NCI-H1048 (cell line): Measurements from ENCODE around the gene N4BP3.

Source experiments
- DNase-seq: peaks from one replicate; lab custom pipeline; 2025; lab: John Stamatoyannopoulos, UW

The N4BP3 gene

DNA sequence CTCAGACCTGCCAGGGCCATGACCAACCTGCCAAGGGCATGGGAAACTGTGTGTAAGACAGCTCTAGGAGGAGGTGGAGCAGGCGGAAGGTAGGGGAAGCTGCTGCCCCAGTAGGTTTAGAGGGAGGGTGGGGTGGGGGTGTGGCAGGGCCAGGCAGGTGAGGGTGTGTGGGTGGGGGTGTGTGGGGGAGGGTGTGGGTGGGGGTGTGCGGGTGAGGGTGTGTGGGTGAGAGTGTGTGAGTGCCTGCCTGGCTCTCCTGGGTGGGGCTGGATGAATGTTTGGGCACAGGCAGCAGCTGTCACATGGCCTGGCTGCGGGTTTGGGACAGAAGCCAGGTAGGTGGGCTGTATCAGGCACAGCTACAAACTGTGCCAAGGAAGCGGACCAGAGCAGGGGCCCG lies 8.8 kb upstream of the N4BP3 start:
- no peak for DNase-seq

DNA sequence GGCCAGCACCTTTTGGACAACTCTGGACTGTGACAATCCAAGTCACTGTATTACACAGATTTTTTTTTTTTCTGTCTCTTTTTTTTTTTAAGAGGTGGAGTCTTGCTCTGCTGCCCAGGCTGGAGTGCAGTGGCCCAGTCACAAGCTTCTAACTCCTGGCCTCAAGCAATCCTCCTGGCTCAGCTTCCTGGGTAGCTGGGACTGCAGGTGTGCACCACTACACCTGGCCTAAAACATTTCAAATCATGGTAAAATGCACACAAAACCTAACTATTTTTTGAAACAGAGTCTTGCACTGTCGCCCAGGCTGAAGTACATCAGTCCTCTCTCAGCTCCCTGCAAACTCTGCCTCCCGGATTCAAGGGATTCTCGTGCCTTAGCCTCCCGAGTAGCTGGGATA lies 7.2 kb upstream of the N4BP3 start:
- DNase-seq: no peak

DNA sequence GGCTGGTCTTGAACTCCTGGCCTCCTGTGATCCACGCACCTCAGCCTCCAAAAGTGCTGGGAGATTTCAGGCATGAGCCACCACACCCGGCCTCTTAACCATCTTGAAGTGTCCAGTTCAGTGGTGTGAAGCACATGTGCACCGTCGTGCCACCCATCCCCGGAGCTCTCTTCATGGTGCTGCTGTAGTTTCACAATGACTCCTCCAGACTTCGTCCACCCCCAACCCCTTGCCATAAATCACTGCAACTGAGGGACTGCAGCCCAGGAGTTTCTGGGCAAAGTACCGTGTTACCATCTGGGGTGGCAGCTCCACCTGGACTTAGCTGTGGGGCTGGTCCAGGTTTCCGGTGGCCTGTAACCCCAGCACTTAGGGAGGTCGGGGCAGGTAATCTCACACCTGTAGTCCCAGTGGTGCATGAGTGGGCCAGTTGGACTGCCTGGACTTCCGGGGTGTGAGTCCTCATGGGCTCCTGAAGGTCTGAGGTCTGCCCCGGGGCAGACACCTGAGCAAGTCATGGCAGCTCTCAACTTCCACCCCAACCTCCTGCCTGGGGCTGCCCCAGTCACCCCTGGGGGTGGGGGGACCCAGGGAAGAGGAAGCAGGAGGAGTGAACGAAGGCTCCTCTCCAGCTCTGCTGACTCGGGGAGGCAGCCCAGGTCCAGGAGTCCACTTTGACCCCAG lies 6.6 kb upstream of the N4BP3 start:
- no peak for DNase-seq

DNA sequence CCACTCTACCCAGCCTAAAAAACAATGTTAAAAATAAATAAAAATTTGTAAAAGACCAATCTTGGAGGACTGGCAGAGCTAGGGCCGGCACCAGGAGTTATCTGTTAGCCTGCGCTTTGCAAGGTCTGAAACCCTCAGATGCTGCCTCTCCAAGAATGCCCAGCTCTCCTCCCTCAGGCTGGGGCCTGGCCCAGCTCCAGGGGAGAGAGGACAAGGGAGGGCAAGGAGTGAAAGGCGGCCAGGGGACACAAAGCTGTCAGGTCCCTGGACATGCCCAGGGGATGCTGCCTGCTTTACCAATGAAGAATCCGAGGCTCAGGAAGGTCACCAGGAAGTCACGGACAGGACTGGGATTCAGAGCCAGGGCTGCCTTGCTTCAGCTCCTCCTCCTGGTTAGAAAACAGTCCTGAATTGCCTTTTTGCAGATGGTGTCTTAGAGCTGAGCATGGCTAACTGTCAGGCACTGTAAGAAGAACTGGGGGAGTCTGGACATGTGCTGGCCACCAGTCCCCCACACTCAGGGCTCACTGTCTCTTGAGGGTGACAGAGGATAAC lies 5.5 kb upstream of the N4BP3 start:
- no peak for DNase-seq

DNA sequence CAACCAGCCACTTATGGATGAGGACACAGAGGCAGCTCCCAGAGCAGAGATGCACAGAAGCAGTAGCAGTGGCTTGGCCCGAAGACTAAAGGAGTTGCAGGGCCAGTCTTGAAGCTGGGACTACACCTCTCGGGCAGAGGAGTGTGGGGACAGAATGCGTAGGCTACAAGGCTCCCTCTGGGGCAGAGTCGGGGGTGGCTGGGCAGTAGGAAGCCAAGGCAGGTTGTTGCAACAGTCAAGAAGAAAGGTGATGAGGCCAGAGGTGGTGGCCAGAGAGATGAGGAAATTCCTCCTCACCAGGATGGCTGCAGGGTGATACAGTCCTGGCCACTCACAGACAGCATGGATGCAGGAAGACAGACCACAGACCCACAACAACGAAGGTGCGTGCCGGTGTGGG lies 4.9 kb upstream of the N4BP3 start:
- DNase-seq: no peak

DNA sequence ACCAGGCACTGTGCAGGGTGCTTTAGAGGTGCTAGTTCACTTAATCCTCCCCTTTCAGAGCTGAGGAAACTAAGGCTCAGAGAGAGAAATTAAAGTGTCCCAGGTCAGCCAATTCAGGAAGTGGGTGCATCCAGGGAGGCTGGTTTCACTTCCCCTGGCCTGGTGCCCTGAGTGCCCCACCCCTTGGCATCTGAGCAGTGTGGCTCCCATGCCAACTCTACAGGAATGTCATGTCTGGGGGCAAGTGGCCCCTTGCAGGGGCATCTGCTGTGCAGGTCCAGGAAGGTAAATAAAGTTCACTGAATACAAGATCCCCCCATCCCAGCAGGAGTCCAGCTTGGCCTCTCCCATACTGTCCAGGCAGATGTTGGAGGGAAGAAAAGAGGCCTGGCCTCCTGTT lies 4.4 kb upstream of the N4BP3 start:
- DNase-seq: no peak

DNA sequence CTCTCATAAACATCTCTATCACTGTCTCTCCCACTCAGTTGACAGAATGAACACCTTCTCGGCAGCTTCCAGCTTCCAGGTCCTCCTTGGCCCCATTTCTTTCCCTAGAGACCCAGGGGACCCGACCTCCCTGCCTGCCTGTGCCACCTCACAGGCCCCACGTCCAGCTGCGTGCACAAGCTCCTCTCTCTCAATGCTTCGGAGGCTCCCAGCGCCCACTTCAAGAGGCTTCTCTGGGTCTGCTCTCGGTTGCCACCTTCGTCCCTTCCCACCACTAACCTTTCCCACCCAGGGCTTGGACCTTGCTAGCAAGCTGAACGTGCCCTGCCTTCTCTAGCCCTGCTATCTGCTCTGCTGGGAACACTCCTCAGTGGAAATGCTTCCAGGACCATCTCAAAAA lies 2.8 kb upstream of the N4BP3 start:
- no peak for DNase-seq

DNA sequence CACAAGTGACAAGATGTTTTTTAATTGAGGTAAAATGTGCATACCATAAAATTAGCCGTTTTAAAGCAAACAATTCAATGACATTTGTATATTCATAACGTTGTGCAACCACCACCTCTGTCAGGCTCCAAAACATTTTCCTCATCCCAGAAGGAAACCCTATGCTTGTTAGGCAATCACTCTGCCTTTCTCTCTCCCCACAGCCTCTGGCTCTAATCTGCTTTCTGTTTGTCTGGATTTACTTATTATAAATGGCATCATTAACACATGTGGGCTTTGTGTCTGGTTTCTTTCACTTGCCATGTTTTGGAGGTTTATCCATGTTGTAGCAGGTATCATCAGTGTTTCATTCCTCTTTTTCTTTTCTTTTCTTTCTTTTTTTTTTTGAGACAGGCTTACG lies 1.4 kb upstream of the N4BP3 start:
- no peak for DNase-seq

DNA sequence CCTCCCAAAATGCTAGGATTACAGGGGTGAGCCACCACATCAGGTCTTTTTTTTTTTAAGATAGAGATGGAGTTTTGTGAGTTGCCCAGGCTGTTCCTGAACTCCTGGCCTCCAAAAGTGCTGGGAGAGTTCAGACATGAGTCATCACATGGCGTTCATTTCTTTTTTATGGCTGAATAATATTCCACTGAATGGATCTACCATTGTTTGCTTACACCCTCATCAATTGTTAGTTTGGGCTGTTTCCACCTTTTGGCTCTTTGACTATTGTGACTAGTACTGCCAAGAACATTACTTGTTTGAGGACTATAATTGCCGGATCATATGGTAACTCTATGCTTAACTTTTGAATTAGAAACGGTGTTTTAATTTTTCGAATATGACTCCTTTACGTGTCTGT lies 787 bp upstream of the N4BP3 start:
- DNase-seq: no peak

DNA sequence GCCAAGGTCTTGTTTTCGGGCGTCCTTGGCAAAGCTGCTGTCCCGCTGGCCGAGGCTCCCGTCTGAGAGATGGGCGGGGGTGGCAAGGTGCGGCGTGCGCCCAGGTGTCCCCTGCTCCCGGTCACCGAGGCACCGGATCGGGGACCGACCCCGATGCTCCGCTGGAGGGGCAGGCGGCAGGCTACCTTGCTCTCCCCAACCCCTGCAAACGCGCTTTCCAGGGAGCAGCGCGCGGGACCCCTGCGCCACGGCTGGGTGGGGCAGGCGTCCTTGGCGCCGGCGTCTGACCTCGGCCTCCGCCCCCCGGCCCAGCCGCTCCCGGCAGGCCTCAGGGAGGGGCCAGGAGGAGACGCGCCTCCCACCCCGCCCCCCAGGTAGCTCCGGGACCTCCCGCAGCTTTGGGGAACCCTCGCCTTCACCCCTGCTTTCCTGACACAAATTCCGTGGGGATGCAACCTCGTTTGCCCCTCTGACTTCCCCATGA lies 551 bp downstream of the N4BP3 start:
- no peak for DNase-seq

DNA sequence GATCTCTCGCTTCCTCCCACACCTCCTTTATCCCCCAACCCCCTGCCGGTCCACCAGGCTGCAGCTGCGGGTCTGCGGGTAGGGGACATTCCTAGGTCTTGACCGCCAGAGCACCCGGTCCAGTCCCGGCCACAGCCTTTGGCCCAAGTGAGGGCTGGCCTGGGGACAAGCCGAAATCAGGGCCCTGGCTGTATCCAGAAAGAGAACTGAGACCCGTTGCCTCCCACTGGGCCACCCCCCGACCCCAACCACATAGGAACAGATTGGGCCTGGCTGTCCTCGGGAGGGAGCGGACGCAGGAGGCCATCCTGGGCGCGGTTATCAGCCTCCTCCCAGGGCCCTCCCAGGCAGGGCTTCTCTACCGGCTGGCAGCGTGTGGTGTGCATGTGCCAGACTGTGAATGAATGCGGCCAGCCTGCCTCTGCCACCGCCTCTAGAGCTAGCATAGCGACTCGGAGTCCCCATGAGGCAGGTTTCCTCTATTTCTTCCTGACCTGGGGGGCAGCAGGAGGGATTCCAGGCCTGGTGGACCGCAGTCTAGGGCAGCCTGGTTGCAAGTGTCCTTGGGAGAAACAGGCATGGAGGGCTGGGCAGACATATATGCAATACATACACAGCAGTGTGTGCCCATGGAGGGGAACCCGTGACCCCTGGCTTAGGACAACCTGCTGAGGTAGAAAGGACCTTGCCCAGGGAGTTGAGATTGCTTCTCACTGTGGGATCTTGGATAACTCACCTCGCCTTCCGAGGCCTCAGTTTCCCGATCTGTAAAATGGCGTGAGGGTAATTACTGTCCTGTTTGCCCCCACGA lies 1.2 kb downstream of the N4BP3 start:
- no peak for DNase-seq

DNA sequence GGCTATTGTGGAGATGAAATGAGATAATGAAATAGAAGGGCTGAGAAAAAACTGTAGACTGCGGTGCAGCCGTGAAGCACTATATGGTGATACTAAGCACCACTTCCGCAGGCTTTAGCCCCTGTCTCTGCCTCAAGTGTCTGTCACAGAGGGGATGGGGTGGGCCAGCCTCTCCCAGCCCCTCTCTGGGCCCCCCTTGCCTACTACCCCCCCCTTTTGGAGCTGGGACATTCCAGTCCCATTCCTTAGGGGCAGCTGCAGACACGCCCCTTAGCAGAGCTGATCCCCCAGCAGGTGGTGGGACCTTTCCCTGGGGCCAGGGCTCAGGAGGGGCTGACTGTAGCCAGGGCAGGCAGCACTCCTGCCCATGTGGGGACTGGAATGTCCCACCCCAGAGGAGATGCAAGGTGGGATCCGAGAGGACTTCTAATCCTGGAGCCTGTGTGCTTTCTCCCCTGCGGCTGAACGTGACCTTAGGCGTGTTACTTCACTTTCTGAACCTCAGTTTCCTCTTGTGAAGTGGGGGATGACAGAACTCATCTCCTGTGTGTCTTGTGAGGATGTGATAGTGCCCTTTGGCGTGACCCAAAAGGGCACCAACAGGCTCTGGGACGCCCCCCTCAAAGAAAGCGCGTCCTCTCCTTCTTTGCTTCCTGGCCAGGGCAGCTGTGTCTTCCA lies 1.9 kb downstream of the N4BP3 start:
- no peak for DNase-seq

DNA sequence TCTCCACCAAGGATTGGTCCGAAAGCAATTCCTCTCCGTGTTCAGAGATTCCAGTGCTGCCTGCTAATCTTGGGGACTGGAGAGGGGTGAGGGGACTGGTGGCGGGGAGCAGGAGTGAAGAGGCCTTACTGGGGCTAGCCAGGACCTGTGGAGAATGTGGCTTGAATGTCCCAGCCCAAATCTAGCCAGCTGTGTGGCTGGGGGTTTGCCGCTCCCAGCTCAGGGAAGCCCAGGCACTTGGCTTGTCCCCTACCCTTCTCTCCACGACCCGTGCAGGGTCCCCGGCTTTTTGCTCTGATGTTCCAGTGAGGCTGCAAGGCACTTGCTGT lies 2.4 kb downstream of the N4BP3 start:
- no peak for DNase-seq

DNA sequence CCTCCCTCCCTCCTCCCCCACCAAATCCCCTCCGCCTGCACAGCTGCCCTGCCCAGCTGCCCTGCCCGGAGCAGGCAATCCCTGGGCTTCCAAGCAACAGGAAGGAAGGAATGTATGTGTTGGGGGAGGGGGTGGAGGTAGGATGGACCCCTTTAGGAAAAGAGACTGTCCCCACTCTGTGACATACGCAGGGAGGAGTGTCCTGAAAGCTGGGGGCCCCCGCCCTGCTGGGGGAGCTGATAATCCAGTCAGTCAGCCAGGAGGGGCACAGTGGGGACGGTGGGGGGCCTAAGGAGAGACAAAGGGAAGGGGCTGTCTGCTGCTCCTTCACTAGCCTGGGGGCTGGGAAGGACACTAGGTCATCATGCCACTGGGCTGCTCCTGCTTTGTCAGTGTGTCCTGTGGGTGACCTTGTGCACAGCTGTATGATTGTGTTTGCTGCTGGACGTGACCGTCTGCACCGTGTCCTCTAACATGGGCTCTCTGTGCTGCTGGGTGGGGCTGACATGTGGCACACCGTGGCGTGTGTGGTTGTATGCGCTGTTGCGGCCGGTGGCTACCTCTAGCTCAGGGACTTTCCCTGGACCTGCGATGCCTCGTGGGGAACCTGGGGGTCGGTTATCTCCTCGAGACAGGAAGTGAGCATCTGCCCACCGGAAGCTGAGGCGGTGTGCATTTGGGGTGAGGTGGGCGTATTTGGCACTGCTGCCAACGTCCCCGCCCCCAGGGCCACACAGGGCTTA lies 3.0 kb downstream of the N4BP3 start:
- no peak for DNase-seq

DNA sequence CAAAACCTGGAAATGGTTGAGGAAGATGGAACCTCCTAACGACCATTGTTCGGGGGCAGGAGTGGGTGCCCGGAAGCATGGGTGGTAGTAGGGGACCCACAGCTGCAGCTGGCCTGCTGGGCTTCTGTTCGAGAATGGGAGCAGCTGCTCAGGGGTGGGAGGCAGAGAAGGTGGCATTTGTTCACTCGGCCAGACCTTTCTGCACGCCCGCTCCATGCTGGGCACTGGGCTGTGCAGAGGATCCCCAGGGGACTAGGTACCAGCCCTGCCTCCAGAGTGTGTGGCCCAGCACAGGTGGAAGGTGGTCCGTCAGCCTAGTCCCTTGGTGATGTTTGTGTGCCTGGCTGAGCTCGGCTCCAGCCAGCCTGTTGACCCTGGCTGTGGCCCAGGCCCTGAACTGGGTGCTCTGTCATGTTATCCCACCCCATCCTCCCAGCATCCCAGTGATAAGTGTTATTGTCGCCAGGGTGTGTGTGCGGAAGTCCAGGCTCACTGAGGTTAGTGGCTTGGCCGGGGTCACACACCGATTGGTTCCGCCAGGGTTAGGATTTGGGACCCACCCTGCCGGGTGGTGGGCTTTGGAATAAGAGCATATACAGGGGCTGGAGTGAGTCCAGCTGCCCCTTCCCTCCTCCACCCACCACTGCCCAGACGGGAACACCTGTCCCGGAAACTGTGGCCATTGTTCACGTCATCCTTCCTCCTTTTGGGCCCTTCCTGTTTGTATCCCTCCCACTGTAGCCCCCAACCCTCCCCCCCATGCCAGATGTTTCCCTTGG lies 4.8 kb downstream of the N4BP3 start:
- DNase-seq: no peak

DNA sequence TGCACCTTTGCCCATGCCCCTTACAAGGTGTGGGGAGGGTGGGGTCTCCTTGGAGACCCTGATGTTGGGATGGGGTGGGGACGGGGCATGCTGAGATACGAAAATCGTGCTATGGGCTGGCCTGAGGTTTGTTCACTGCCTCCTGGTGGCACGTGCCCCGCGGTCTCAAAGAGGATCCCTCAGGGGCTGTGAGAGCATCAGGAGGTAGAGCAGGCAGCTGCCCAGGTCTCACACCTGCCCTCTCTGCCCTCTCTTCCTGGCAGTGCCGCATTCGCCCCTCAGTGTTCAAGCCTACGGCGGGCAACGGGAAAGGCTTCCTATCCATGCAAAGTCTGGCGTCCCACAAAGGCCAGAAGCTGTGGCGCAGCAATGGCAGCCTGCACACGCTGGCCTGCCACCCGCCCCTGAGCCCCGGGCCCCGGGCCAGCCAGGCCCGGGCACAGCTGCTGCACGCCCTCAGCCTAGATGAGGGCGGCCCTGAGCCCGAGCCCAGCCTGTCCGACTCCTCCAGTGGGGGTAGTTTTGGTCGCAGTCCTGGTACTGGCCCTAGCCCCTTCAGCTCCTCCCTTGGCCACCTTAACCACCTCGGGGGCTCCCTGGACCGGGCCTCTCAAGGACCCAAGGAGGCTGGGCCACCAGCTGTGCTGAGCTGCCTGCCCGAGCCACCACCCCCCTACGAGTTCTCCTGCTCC lies 6.7 kb downstream of the N4BP3 start:
- no peak for DNase-seq

DNA sequence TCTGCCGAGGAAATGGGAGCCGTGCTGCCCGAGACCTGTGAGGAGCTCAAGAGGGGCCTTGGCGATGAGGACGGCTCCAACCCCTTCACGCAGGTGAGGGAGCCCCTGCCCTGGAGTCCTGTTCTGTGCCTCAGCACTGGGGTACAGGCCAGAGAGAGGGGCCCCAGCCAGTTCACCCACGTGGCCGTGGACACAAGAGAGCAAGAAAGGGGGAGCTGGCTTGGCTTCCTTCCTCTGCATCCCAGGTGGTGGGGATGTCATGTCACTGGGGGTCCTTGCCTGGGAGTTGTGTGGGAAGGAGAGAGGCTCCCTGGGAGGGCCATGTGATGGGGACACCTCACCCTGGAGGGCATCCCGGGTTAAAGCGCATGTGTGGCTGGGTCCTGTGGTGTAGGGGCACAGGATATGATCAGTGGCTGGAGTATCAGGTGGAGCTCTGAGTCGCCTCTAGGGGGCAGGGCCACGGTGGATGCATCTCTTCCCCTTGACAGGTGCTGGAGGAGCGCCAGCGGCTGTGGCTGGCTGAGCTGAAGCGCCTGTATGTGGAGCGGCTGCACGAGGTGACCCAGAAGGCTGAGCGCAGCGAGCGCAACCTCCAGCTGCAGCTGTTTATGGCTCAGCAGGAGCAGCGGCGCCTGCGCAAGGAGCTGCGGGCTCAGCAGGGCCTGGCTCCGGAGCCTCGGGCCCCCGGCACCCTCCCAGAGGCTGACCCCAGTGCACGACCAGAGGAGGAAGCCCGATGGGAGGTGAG lies 7.5 kb downstream of the N4BP3 start:
- DNase-seq: peak; percentile 50

DNA sequence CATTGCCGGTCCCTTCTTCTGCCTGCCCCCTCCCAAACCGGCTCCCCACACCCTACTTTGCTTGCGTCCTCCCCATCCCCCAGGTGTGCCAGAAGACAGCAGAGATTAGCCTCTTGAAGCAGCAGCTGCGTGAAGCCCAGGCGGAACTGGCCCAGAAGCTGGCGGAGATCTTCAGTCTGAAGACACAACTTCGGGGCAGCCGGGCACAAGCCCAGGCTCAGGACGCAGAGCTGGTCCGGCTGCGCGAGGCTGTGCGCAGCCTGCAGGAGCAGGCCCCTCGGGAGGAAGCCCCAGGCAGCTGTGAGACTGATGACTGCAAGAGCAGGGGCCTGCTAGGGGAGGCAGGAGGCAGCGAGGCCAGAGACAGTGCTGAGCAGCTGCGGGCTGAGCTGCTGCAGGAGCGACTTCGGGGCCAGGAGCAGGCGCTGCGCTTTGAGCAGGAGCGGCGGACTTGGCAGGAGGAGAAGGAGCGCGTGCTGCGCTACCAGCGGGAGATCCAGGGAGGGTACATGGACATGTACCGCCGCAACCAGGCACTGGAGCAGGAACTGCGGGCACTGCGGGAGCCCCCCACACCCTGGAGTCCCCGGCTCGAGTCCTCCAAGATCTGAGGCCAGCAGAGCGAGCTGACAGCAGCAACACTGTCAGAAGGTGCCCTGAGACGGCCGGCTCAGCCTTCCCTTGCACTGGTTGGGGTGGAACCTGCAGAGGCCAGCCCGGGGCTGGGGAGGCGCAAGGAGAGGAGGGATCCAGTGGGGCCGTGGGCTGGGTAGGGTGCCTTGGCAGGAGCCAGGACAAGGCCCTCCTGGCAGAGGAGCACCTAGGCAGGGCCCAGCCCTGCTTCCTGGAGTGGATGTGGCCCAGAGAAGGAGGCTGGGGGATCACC lies 8.3 kb downstream of the N4BP3 start:
- DNase-seq: no peak

DNA sequence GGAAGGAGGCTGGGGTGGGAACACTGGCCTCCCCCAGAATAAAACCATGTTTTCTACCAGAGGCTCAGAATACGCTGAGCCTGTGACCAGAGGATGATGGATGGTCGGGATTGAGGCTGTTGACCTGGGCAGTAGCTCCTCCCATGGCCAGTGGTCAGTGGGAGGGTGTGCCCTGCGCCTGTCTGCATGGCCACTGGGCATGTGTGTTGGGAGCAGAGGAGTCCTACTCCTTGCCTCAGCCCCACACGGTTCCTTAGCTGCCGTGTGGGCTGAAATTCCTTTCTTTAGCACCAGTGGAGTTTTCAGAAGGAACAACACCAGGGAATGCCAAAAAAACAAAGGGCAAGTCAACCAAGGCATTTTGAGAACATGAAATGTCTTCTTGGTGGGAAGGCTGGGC lies 9.0 kb downstream of the N4BP3 start:
- DNase-seq: no peak
